ENCODE data around the gene PDGFB. TPM values are rescaled to one million over a fixed set of nuclear protein-coding genes. Genes with fewer than 3 reads are reported as not detected.
A peak's percentile ranks its signal among the peaks of the same experiment; 100 is the strongest.

The PDGFB gene
- 10.5 to 16.9 TPM (median 16.5 TPM) in 3 replicates for total RNA-seq
- long read RNA-seq, transcript PDGFB-201 (7 exons, 3,497 nt): major isoform, 32 of 37 reads
- long read RNA-seq, partial matches to known transcripts: 2 of 37 reads
- long read RNA-seq, other reads (novel, unspliced or antisense): 3 of 37 reads

DNA sequence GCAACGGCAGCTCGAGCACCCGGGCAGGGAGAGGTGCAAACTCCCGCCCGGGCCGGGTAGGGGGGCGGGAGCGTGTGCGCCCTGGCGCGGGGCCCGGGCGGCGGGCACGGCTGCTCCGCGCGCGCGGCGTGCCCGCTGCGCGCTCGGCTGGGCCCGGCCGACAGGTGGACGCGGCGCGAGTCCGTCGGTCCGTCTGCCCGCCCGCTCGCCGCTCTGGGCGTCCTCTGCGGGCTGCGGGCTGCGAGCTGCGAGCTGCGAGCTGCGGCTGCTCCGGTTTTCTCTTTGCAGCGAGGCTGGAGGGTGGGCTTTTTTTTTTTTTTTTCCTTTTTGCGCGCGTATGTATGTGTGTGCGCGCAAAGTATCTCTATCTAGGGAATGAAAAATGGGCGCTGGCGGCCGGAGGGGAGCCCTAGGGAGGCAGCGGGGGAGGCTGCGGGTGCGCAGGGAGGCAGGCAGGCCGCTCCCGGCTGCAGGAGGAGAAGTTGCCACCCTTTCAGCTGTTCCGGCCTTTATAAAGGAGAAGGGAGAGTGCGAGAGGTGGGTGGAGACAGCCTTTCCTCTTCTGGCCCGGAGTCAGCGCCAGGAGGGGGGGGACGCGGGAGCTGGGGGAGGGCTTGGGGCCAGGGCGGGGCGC is at the start of gene PDGFB:
PDGFB (minus strand) TSS at position 487 of the 634 bp plus-strand sequence. CDS start 1,019 bp downstream, outside the sequence.
- peaks cover 3% of the 10 kb centered on the region for H3K27me3 Mint-ChIP-seq (ENCODE audit: low read depth)
- TF ChIP-seq CTCF (IDR thresholded peaks at IDR 0.05): no peak
- no peak within 1 kb of the TSS for H3K27ac Mint-ChIP-seq (ENCODE audit: unreplicated experiment)
- no peak for DNase-seq (ENCODE audit: low spot score)
- no peaks in the 10 kb centered on the region for H3K9me3 Mint-ChIP-seq (ENCODE audit: low read depth)
- no peaks in the 10 kb centered on the region for H3K36me3 Mint-ChIP-seq (ENCODE audit: low read depth)
- peak within 1 kb of the TSS; percentile 77 for H3K4me3 Mint-ChIP-seq (ENCODE audit: unreplicated experiment)
- peaks cover 38% of the 10 kb centered on the region for H3K4me1 Mint-ChIP-seq (ENCODE audit: low read depth)

DNA sequence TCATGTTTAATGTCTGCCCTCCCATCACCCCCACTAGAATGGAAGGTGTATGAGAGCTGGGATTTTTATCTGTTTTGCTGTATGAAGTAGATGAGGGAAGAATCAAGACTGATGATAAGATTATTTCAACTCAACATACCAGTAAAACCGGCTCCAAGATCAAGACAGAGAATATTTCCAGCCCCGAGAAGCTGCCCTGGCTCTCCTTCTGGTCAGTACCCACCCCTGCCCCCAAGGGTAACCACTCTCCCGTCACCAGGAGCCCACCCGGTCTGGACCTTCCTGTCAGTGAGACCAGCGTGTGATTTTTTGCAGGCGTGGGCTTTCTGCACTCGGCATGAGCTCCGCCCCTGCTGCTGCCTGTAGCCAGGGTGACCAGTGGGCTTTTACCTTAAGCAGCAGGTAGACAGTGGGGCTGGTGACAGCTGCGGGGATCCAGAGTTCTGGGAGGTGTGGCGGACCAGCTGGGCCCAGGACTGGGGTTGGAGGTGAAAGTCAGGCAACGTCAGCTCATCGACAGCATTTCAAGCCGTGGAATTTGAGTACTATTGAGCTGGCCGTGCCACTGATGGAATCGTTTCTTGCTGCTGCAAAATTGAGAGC is 49.1 kb upstream of the PDGFB start:
- H3K4me1 Mint-ChIP-seq (ENCODE audit: low read depth): peaks cover 67% of the 10 kb centered on the region
- H3K27ac Mint-ChIP-seq (ENCODE audit: unreplicated experiment): no peak overlapping the region
- no peak for DNase-seq (ENCODE audit: low spot score)
- no peak overlapping the region for H3K4me3 Mint-ChIP-seq (ENCODE audit: unreplicated experiment)
- H3K36me3 Mint-ChIP-seq (ENCODE audit: low read depth): no peaks in the 10 kb centered on the region
- TF ChIP-seq CTCF (IDR thresholded peaks at IDR 0.05): no peak
- no peaks in the 10 kb centered on the region for H3K27me3 Mint-ChIP-seq (ENCODE audit: low read depth)
- no peaks in the 10 kb centered on the region for H3K9me3 Mint-ChIP-seq (ENCODE audit: low read depth)

- TF ChIP-seq CTCF (IDR thresholded peaks at IDR 0.05): no peak
- Mint-ChIP-seq H3K36me3 (ENCODE audit: low read depth) (no peaks in the 10 kb centered on the region), H3K27me3 (ENCODE audit: low read depth) (no peaks in the 10 kb centered on the region), H3K27ac (ENCODE audit: unreplicated experiment) (peak overlapping the region; percentile 96), H3K4me1 (ENCODE audit: low read depth) (peaks cover 58% of the 10 kb centered on the region), H3K4me3 (ENCODE audit: unreplicated experiment) (no peak overlapping the region), H3K9me3 (ENCODE audit: low read depth) (no peaks in the 10 kb centered on the region)
- peak; percentile 97 for DNase-seq (ENCODE audit: low spot score)
Measured at GRCh38 chr22:39292561-39293074, 47.8 kb upstream of the PDGFB start.

GRCh38 chr22:39292031-39292462 is 47.3 kb upstream of the PDGFB start:
- DNase-seq (ENCODE audit: low spot score): peak; percentile 74
- no peaks in the 10 kb centered on the region for H3K36me3 Mint-ChIP-seq (ENCODE audit: low read depth)
- H3K4me3 Mint-ChIP-seq (ENCODE audit: unreplicated experiment): no peak overlapping the region
- no peak for TF ChIP-seq CTCF (IDR thresholded peaks at IDR 0.05)
- no peaks in the 10 kb centered on the region for H3K27me3 Mint-ChIP-seq (ENCODE audit: low read depth)
- H3K4me1 Mint-ChIP-seq (ENCODE audit: low read depth): peaks cover 58% of the 10 kb centered on the region
- H3K27ac Mint-ChIP-seq (ENCODE audit: unreplicated experiment): peak overlapping the region; percentile 96
- no peaks in the 10 kb centered on the region for H3K9me3 Mint-ChIP-seq (ENCODE audit: low read depth)

DNA sequence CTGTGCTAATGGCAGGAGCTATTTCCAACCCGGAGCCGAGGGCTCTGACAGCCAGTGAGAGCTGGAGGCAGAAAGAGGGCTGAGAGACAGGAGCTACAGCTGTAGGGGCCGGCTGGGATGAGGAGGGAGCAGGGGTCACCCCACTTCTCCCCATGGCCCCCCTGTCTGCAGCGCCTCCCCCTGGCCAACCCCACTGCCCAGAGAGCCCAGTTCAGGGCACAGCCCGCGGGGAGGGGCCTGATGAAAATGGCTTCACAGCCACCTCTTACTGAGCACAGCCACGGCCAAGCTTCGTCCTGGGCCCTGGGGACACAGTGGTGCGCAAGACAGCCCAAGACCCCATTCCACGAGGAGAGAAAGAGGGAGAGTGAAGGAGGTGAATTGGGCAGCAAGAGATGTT is 46.7 kb upstream of the PDGFB start:
- Mint-ChIP-seq H3K4me1 (ENCODE audit: low read depth) (peaks cover 57% of the 10 kb centered on the region), H3K27ac (ENCODE audit: unreplicated experiment) (peak overlapping the region; percentile 69), H3K27me3 (ENCODE audit: low read depth) (no peaks in the 10 kb centered on the region), H3K4me3 (ENCODE audit: unreplicated experiment) (no peak overlapping the region), H3K9me3 (ENCODE audit: low read depth) (no peaks in the 10 kb centered on the region), H3K36me3 (ENCODE audit: low read depth) (no peaks in the 10 kb centered on the region)
- DNase-seq (ENCODE audit: low spot score): peak; percentile 72
- TF ChIP-seq CTCF (IDR thresholded peaks at IDR 0.05): peak; percentile 66
